Panc1 (cell line): ENCODE results near the gene UAP1. TPM values are rescaled to one million over a fixed set of nuclear protein-coding genes. Genes with fewer than 3 reads are reported as not detected.

Source experiments
- ATAC-seq: fragments of 200-7000 bp; cut with Tn5 transposase; 2 replicates; pipeline ENCODE4 v1.9.1; 2020; ENCODE audit warnings: mild to moderate bottlenecking, moderate library complexity
- BruUV-seq: library from RNA; stranded (reverse); fragments of 400-500 nt; replicated peaks from 2 replicates; lab custom pipeline; 2021; lab: Mats Ljungman, UMichigan
- CTCF ChIA-PET: fragments of 300-600 bp; sonication (Branson Sonifier 250); formaldehyde crosslinking; loops from one replicate; lab custom pipeline; 2022; ENCODE audit warnings: antibody characterized with exemption; lab: Charles Lee
- POLR2A ChIA-PET: fragments of 300-600 bp; sonication (Branson Sonifier 250); formaldehyde crosslinking; loops from one replicate; lab custom pipeline; 2022; ENCODE audit warnings: antibody characterized with exemption; lab: Charles Lee
- DNase-seq: peaks from one replicate; pipeline ENCODE4 v3.0.0-alpha.2; 2010; ENCODE audit warnings: low read depth, low spot score
- H3K27ac ChIP-seq: 2 replicates; pipeline ENCODE4 v1.5.1; 2011; ENCODE audit warnings: mild to moderate bottlenecking, low read length, inconsistent platforms
- H3K27me3 ChIP-seq: fragments of 200-500 bp; sonication (Bioruptor generic); 2 replicates; pipeline ENCODE4 v1.6.0; 2014; ENCODE audit warnings: low read length, inconsistent platforms; ENCODE audit not compliant: control insufficient read depth, insufficient read depth
- H3K36me3 ChIP-seq: fragments of 200-500 bp; sonication (Bioruptor generic); 2 replicates; pipeline ENCODE4 v1.5.1; 2014; ENCODE audit warnings: inconsistent platforms, mild to moderate bottlenecking, low read length, moderate library complexity; ENCODE audit not compliant: control insufficient read depth, insufficient read depth
- H3K4me1 ChIP-seq: 2 replicates; pipeline ENCODE4 v1.5.1; 2011; ENCODE audit warnings: inconsistent platforms, mild to moderate bottlenecking, low read length, moderate library complexity; ENCODE audit not compliant: control insufficient read depth, insufficient read depth
- H3K4me3 ChIP-seq, 2 experiments: 2 replicates each; pipeline ENCODE4 v1.5.1; 2011 to 2012; ENCODE audit warnings: low read depth in 2 of 2, low read length in 2 of 2, mild to moderate bottlenecking in 2 of 2, inconsistent platforms in 1 of 2, moderate library complexity in 1 of 2
- H3K9me3 ChIP-seq: fragments of 200-500 bp; sonication (Bioruptor generic); 2 replicates; pipeline ENCODE4 v1.5.1; 2014; ENCODE audit warnings: low read depth, mild to moderate bottlenecking, inconsistent platforms, low read length, moderate library complexity; ENCODE audit not compliant: control insufficient read depth, insufficient read depth
- CTCF ChIP-seq: fragments of 450-650 bp; IDR thresholded peaks from 2 replicates; pipeline ENCODE4 v1.5.1; 2017; ENCODE audit warnings: mild to moderate bottlenecking
- POLR2AphosphoS5 ChIP-seq: IDR thresholded peaks from 2 replicates; pipeline ENCODE4 v1.6.1; 2012; ENCODE audit warnings: mild to moderate bottlenecking, low read depth, low read length, moderate library complexity
- REST ChIP-seq, 2 experiments: IDR thresholded peaks; 2 replicates each; pipeline ENCODE4 v1.6.1; 2011 to 2012; ENCODE audit warnings: low read depth in 2 of 2, control low read depth in 1 of 2, low read length in 1 of 2, mild to moderate bottlenecking in 1 of 2, moderate library complexity in 1 of 2; ENCODE audit not compliant: insufficient read depth in 1 of 2
- SIN3A ChIP-seq: IDR thresholded peaks from 2 replicates; pipeline ENCODE4 v1.6.1; 2012; ENCODE audit warnings: low read depth, mild to moderate bottlenecking, low read length, moderate library complexity, borderline replicate concordance; ENCODE audit not compliant: insufficient read depth
- TCF7L2 ChIP-seq: IDR thresholded peaks from 2 replicates; pipeline ENCODE4 v1.6.1; 2011; ENCODE audit warnings: mild to moderate bottlenecking, low read depth, low read length, inconsistent platforms
- in situ Hi-C: cut with HindIII; loops from 2 replicates; pipeline ENCODE4 v1.10.0; 2016; ENCODE audit warnings: low sequenced_read_pairs, low pct_unique_long_range_greater_than_20kb
- intact Hi-C: fragments of 100-400 bp; cut with micrococcal nuclease; formaldehyde crosslinking; loops from one replicate; pipeline ENCODE4 v1.10.0; 2022; ENCODE audit not compliant: unreplicated experiment
- total RNA-seq: library from RNA; stranded (reverse); gene quantifications from one replicate; pipeline ENCODE4 v1.2.1, GENCODE V29; 2021; ENCODE audit not compliant: unreplicated experiment

UAP1 gene
- total RNA-seq, 1 experiment from 2014 or later: 97.7 TPM

GRCh38 chr1:162535501-162535900 is 26.0 kb upstream of the UAP1 start:
- CTCF ChIA-PET: no interaction called here
- BruUV-seq: no TSS peak
- H3K27me3 ChIP-seq: no peaks in the 10 kb centered on the region
- no peak overlapping the region for H3K4me3 ChIP-seq
- no peak for TF ChIP-seq TCF7L2
- H3K36me3 ChIP-seq: no peaks in the 10 kb centered on the region
- POLR2A ChIA-PET: no interaction called here
- ATAC-seq (no peak), DNase-seq (no peak)
- peaks cover 7% of the 10 kb centered on the region; the same call in 1 of the 2 replicates for H3K4me1 ChIP-seq
- intact Hi-C loops: no loop called here
- H3K27ac ChIP-seq: no peak overlapping the region
- in situ Hi-C loops: no loop called here
- H3K9me3 ChIP-seq: no peaks in the 10 kb centered on the region

- TF ChIP-seq POLR2AphosphoS5 (no peak), TCF7L2 (no peak), CTCF (no peak), REST (IDR thresholded peaks at IDR 0.05; ENCODE audit: insufficient read depth in 1 of 2, low read depth in 2 of 2, low read length in 1 of 2) (no peak), SIN3A (no peak)
- ATAC-seq (no peak), DNase-seq (no peak)
- in situ Hi-C loops: no loop called here
- POLR2A ChIA-PET: interaction anchor here (0.7 kb wide), 1 partner anchor 102 kb away, joined by 9 read pairs; no protein-coding TSS in a partner anchor
- Histone ChIP-seq H3K27me3 (no peaks in the 10 kb centered on the region), H3K4me3 (no peak overlapping the region), H3K9me3 (no peaks in the 10 kb centered on the region), H3K36me3 (no peaks in the 10 kb centered on the region), H3K27ac (no peak overlapping the region), H3K4me1 (peaks cover 7% of the 10 kb centered on the region)
- intact Hi-C loops: no loop called here
- no TSS peak for BruUV-seq
- CTCF ChIA-PET: no interaction called here
Observed at GRCh38 chr1:162536511-162536910, 25.0 kb upstream of the UAP1 start.

- Histone ChIP-seq H3K4me1 (peaks cover 7% of the 10 kb centered on the region), H3K4me3 (no peak overlapping the region), H3K27ac (no peak overlapping the region), H3K27me3 (no peaks in the 10 kb centered on the region), H3K36me3 (no peaks in the 10 kb centered on the region), H3K9me3 (no peaks in the 10 kb centered on the region)
- TF ChIP-seq SIN3A (no peak), REST (IDR thresholded peaks at IDR 0.05; ENCODE audit: insufficient read depth in 1 of 2, low read depth in 2 of 2, low read length in 1 of 2) (no peak), POLR2AphosphoS5 (no peak)
- in situ Hi-C loops (no loop called here), intact Hi-C loops (no loop called here)
- ChIA-PET CTCF (interaction anchor here (0.5 kb wide), 2 partner anchors 226 to 1471 kb away, joined by 3 read pairs; no protein-coding TSS in a partner anchor), POLR2A (interaction anchor here (0.7 kb wide), 1 partner anchor 102 kb away, joined by 9 read pairs; no protein-coding TSS in a partner anchor)
- no TSS peak for BruUV-seq
- no peak for ATAC-seq
- no peak for DNase-seq
Observed at GRCh38 chr1:162537216-162537615, 24.3 kb upstream of the UAP1 start.
